ENCODE measurements around the gene ATP6V0A1.
"Not testable (repeated sequence)": the region's sequence is repeated elsewhere in the genome, so short reads cannot be mapped to it uniquely, and the experiment has no call there.

Gene ATP6V0A1

GRCh38 chr17:42458497-42459255, at the start of gene ATP6V0A1:
ATP6V0A1 (plus strand) TSS chr17:42458878; CDS start chr17:42460895, 2,017 bp downstream.
- DNase-seq, result peak; percentile 95

DNA sequence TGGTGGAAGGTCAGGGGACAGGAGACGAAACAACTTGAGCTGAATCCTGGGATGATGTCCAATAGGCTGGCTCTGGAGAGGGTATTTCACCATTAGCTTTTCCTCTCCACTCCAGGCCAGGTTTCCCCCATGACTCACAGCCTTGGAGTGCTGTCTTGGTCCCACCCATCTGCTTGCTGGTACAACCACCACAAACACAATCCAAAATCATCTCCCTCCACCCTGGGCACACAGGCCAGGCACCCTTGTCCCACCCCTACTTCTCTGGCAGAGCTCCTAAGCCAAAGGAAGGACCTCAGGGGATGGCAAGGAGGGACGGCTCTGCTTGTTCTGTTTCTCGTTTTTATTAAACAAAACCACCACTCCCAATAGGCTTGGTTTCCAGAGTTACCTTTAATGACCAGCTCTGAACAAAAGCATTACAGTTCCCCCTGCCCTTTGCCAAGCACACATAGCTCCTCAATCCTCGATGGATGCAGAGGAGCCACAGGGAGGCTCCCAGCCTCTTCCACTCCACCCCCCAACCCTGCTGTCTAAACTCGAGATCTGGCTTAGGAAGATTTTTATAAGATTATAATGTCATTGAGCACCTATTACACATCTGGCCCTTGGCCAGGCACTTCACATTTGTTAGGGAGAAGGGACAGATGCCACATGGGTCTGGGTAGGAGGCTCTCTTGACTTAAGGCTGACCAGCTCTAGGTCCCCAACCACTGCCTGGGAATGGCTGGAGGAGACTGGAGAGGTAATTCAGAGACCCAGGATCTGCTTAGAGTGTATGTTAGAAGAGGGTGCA, 49.0 kb upstream of the ATP6V0A1 start:
- no peak for DNase-seq

DNA sequence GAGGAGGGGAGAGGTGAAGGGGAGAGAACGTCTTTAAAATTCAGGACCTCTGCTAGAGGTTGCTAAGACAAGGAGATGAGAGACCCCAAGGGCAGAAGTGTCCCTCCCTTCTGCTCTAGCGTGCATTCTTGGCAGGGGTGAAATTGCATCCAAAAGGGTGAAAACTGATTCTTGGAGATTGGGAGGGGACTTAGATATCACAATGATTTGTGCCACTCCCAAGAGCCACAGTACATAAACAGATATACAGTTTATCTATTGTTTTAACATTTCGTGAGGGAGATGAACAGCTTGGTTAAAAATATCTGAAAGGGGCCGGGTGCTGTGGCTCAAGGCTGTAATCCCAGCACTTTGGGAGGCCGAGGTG, 48.4 kb upstream of the ATP6V0A1 start:
- no peak for DNase-seq

DNA sequence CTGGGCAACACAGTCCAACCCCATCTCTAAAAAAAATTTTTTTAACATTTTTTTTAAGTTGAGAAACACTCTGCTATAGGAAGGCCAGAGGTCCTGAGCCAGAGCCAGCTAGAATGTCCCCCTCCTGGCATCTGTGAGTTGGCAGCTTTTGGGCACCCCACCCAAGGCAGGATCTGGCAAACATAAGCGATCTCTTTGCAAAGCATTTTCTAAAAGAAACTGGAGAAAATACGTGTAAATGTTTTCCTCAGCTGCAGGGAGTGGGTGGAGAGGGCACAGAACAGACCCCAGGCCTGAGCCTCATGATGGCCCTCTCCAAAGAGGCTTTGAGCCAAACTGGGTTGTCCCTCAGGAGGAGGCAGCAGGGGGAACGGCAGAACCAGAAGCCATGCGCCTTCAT, 47.3 kb upstream of the ATP6V0A1 start:
- DNase-seq, result no peak

DNA sequence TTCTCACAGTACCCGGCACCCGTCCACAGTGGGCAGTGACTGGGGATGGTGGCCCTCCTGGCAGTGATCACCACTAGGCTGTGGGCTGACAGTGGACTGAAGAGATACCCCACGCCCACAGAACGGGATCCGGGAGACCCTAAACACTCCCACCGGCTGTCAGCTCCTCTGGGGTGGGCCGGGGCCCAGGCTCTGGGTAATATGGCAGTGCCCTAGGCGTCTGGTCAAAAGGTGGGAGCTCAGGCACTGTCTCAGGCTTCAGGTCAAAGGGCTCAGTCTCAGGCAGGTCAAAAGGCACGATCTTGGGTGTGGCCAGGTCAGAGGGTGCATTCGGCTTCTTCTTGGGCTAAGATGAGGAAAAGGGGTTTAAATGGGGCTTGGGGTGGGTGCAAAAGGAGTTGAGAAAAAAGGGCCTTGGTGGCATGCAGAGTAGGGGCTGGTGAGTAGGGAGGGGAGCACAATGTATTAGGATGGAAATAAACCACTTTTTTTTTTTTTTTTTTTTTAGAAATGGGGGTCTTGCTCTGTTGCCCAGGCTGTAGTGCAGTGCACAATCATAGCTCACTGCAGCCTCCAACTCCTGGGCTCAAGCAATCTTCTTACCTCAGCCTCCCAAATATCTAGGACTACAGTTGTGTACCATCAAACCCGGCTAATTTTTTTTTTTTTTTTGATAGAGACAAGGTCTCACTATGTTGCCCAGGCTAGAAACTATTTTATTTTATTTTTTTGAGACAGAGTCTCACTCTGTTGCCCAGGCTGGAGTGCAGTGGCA, 46.6 kb upstream of the ATP6V0A1 start:
- DNase-seq, result no peak

DNA sequence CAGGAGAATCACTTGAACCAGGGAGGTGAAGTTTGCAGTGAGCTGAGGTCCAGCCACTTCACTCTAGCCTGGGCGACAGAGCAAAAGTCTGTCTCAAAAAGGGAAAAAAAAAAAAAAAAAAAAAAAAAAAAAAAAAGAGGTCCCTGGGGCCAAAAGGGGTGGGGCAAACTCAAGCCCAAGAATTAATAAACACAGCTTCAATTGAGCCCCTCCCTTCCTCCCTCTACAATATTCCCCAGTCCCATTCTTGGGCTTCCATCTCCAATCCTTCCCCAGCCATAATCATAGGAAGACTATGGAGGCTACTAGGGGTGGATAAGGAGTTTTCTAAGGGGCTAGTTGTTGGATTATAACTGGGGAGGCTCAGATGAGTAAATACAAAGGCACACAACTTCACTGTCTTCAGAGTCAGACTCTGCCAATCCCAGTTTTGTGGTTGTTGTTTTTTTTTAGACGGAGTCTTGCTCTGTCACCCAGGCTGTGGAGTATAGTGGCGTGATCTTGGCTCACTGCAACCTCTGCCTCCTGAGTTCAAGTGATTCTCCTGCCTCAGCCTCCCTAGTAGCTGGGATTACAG, 45.1 kb upstream of the ATP6V0A1 start:
- no peak for DNase-seq

DNA sequence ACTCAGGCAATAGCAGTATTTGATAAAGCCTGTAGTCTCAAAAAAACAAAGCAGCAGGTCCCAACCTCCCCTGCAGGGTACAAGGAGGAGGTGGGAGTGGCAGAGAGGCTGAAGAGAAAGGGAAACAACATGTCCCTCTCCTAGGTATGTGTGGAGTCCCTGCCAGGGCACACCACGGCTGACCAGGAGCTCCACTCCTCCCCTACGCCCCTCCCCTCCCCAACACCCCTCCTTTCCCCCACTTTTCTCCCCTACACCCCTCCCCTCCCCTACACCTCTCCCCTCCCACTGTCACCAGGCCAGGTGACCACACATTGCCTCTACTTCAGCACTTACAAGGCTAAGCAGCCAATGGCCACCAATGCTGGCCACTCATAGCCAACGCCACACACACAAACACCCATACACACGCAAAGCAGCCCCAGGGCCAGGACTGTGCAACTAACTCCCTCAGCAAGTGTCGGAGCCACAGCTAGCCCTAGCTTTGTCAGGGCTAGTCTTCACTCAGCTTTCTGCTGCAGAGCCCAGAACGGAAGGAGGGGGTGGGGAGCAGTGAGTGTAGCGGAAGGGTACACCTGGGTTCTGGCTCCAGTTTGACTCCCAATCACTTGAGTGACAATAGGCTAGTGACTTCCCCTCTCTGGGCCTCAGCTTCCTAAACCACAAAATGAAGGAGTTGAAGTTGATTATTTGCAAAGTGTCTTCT, 43.8 kb upstream of the ATP6V0A1 start:
- peak; percentile 78 for DNase-seq

GRCh38 chr17:42417981-42418380, 40.7 kb upstream of the ATP6V0A1 start:
- not testable (repeated sequence) for DNase-seq

DNA sequence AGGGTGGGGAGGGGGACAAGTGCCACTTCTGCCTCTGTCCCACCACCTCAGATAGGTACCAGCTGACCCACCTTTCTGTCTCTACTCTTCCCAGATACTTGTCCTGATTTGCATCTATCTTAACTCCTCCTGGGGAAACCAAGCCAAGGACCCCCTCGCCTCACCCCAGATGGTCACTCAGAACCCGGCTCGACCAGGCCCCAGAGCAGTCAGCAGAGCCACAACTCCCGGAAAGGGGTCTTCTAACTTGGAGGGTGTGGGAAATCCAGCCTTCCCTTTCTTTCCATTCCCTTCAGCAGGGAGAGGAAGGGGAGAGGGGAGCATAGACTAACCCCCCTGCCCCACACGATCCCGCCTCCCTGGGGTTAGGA, 37.6 kb upstream of the ATP6V0A1 start:
- DNase-seq, result no peak

- DNase-seq, result peak; percentile 22
Observed at GRCh38 chr17:42421507-42422338, 37.0 kb upstream of the ATP6V0A1 start.

- DNase-seq, result peak; percentile 57
Observed at GRCh38 chr17:42422412-42422957, 36.2 kb upstream of the ATP6V0A1 start.

DNA sequence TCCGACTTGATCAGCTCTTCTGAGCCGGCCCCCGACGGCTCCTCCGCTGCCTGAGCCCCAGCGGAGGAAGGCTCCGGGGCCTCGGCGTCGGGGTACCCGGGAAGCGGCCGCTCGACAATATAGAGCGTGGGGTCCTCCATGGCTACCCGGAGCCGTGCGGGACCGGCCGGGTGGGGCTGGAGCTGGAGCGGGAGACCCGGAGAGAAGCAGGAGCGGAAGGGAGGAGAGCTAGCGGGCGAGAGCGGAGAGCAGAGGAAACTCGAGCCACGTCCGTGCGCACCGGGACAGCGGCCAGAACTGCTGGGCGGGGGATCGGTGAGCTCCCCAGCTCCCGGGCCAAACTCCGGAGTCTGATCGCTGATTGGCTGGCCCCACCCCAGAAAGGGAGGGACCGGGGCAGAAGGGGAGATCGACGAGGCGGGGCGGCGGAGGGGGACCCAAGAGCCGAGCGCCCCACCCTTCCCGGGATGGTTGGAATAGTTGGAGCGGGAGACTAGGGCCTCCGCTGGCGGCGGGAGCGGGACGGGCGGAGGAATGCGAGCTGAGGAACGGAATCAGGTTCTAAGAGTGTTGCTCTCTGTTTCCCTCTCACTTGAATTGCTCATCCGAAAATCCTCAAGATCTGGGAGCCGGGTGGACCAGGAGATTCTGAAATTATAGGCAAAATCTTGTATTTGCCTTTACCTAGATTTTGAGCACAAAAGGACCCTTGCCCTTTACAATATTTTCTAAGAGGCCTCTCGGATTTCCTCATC, 35.5 kb upstream of the ATP6V0A1 start, which contains the start of gene CAVIN1:
CAVIN1 (minus strand) TSS at position 299 of the 755 bp plus-strand sequence; CDS start at position 140, 159 bp downstream.
- DNase-seq, result peak; percentile 58

DNA sequence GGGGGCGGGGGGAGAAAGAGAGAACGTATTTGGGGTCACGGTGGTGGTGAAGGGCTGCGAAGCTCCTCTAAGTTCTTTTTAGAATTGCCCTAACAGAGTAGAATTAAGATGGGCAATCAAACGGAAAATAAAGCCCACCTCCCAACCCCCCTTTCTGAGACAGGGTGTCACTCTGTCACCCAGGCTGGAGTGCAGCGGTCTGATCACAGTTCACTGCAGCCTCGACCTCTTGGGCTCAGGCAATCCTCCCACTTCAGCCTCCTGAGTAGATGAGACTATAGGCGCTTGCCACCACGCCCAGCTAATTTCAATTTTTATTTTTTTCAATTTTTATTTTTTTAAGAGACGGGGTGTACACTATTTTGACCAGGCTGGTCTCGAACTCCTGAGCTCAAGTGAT, 34.9 kb upstream of the ATP6V0A1 start:
- no peak for DNase-seq

DNA sequence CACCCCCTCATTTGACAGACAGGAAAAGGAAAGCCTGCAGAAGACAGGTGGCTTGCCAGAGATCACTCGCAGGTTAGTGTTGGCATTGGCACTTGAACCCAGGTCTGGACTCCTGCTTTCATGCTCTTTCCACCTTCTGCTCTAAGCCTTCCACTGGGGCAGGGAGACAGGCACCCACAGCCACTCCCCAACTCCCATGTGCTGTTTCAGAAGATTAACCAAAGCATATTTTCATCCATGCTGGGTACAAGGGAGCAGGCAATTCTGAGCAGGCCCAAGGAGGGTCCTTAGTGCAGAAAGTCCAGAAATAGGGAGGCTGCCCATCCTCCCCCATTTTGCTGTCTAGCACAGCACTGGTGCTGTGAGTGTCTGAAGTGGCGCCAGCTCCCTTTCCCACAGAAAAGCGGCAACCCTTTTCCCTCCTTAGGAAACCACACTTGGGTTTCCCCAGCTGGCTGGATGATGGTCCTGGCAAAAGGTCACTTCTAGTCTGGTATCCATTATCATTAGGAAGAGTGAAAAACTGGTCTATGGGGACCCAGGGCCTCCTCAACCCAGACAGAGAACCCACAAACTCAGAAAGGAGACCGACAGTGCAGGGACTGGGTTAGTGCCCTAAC, 33.6 kb upstream of the ATP6V0A1 start:
- no peak for DNase-seq

DNA sequence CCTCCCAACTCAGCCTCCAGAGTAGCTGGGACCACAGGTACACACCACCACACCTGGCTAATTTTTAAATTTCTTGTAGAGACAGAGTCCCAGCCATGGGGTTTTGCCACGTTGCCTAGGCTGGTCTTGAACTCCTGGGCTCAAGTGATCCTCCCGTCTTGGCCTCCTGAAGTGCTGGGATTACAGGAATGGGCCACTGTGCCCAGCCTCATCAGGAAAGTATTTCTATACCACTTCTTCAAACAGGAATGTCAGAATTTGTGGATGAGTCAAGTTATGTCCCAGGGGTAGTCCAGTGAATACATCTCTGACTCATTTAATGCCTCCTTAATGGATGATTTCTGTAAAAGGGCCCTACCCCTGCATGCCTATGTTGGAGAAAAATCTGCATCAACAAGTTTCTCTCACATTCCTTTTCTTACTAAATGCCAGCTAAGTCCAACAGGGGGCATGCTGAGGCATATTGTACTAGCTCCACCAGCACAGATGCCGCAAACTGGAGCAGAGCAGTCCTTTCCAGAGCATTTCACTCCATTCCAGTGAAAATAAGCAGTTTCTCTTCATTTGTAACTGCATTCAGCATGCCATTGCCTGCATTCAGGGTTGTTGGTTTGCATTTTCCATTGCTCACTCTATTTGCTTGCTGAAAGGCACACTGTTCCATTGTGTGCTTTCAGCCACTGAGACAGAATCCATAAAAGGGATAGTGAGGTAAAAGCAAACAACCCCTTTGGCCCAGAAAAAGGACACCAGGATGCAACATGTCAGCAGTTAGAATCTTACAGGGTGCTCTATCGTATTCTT, 30.3 kb upstream of the ATP6V0A1 start:
- DNase-seq, result peak; percentile 53

DNA sequence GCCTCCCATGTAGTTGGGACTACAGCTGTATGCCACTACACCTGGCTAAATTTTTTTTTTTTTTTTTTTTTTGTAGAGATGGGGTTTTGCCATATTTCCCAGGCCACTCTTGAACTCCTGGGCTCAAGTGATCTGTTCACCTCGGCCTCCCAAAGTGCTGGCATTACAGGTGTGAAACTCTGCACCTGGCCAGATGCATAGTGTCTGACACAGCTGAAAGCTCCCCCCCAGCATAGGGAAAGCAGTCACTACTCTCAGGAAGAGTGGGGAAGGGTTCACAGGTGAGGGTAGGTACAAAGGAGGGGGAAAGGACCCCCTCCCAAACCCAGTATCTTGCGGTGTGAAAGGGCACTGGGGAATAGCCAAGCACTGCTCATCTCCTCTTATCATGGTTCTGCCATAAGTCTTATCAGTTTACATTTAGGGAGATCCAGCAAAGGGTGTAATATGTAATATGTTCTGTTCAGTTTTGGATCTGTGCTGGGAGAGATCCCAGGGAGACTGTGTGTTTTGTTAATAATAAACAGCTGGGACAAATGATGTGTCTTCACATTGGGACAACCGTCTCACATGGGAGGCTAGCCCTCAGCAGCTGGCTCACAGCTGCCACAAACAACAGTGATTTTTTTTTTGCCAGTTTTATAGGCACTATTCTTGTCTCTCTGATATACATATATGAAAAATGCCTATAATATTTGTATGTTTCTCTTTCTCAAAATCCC, 28.8 kb upstream of the ATP6V0A1 start:
- DNase-seq, result no peak

DNA sequence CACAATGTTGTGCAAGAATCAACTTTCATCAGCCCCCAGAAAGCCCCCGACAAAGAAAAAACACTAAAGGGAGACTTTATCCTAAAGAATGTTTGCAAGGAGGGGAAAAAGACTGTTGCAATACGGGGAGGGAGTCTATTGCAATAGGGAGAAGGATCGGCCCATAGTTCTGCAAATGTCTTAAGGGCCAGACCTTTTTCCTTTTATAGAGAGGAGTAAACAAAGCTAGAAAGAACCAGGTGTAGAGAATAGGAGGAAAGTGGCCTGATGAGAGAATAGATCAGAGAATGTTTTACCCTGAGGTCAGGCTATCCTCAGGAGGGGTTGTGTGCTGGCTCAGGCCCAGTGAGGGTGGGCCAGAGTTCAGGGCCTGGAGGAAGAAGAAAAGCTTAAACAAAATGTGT, 26.9 kb upstream of the ATP6V0A1 start:
- DNase-seq, result no peak

- DNase-seq, result no peak
Observed at GRCh38 chr17:42436391-42436790, 22.3 kb upstream of the ATP6V0A1 start.

Data from stimulated activated CD4-positive, alpha-beta T cell treated with anti-CD3 and anti-CD28 coated beads, Interleukin-15, amount 100 ng/mL, for 24 hours (primary cell).